H1 (cell line): ENCODE results near the gene GBA2. TPM values are rescaled to one million over a fixed set of nuclear protein-coding genes. Genes with fewer than 3 reads are reported as not detected.

Source experiments
- CTCF ChIA-PET: fragments of 300-600 bp; sonication (Branson Sonifier 250); formaldehyde crosslinking; loops from one replicate; lab custom pipeline; 2021; ENCODE audit not compliant: partially characterized antibody; lab: Charles Lee
- POLR2A ChIA-PET: fragments of 300-600 bp; sonication (Branson Sonifier 250); formaldehyde crosslinking; loops from one replicate; lab custom pipeline; 2021; ENCODE audit warnings: inconsistent platforms; ENCODE audit not compliant: partially characterized antibody; lab: Charles Lee
- DNase-seq, 2 experiments: peaks; one replicate each; pipeline versions ENCODE4 v3.0.0 to v3.0.0-alpha.2; 2010 to 2022; ENCODE audit warnings: low spot score in 2 of 2, low read depth in 1 of 2, mixed read lengths in 1 of 2
- FAIRE-seq: peaks from 2 replicates; lab custom pipeline; 2011; peaks lifted over from hg19 to GRCh38; lab: Jason Lieb, UNC
- H2AFZ ChIP-seq: 2 replicates; pipeline ENCODE4 v1.8.1; 2012; ENCODE audit warnings: low read length, inconsistent platforms
- H2AK5ac ChIP-seq: 2 replicates; pipeline ENCODE4 v1.6.1; 2013; ENCODE audit warnings: low read depth, low read length
- H2BK120ac ChIP-seq: replicated peaks from 2 replicates; pipeline ENCODE3; 2013; ENCODE audit warnings: low read depth, low read length, inconsistent platforms
- H2BK12ac ChIP-seq: 2 replicates; pipeline ENCODE4 v1.6.1; 2013; ENCODE audit warnings: low read depth, low read length
- H2BK15ac ChIP-seq: 2 replicates; pipeline ENCODE4 v1.6.1; 2013; ENCODE audit warnings: low read length
- H2BK20ac ChIP-seq: 2 replicates; pipeline ENCODE4 v1.6.1; 2013; ENCODE audit warnings: low read length
- H2BK5ac ChIP-seq: 2 replicates; pipeline ENCODE4 v1.6.1; 2013; ENCODE audit warnings: low read depth, low read length
- H3K14ac ChIP-seq: 2 replicates; pipeline ENCODE4 v1.6.1; 2013; ENCODE audit warnings: inconsistent platforms; ENCODE audit not compliant: insufficient read length
- H3K18ac ChIP-seq: 2 replicates; pipeline ENCODE4 v1.6.1; 2013; ENCODE audit warnings: low read length; ENCODE audit errors: extremely low read depth
- H3K23ac ChIP-seq: 2 replicates; pipeline ENCODE4 v1.6.1; 2013; ENCODE audit warnings: inconsistent platforms; ENCODE audit not compliant: insufficient read length
- H3K23me2 ChIP-seq: 2 replicates; pipeline ENCODE4 v1.6.1; 2013; ENCODE audit warnings: low read depth, low read length
- H3K27ac ChIP-seq: 2 replicates; pipeline ENCODE4 v1.6.1; 2011; ENCODE audit warnings: low read depth, low read length, inconsistent platforms
- H3K27me3 ChIP-seq, 4 experiments: replicated peaks in 1 of 4; 1 replicate in 1 of 4; 2 replicates in 3 of 4; pipeline versions ENCODE4 v1.6.1 to v1.8.1; 2011 to 2013; ENCODE audit warnings: low read length in 3 of 4, mild to moderate bottlenecking in 3 of 4, inconsistent platforms in 2 of 4, mixed read lengths in 2 of 4, moderate library complexity in 1 of 4; ENCODE audit not compliant: control insufficient read depth in 3 of 4, insufficient read depth in 3 of 4; ENCODE audit errors: extremely low read depth in 1 of 4
- H3K36me3 ChIP-seq, 4 experiments: 2 replicates each; pipeline versions ENCODE4 v1.6.1 to v1.8.1; 2011 to 2013; ENCODE audit warnings: mild to moderate bottlenecking in 4 of 4, low read length in 3 of 4, moderate library complexity in 2 of 4, control low read depth in 1 of 4, inconsistent platforms in 1 of 4; ENCODE audit not compliant: insufficient read depth in 4 of 4, control insufficient read depth in 2 of 4
- H3K4ac ChIP-seq: replicated peaks from 2 replicates; pipeline ENCODE3; 2013; ENCODE audit warnings: low read length, low read depth, mixed read lengths, inconsistent platforms; ENCODE audit not compliant: insufficient read length
- H3K4me1 ChIP-seq, 4 experiments: replicated peaks in 1 of 4; 1 replicate in 1 of 4; 2 replicates in 3 of 4; pipeline versions ENCODE4 v1.6.1 to v1.8.1; 2011 to 2013; ENCODE audit warnings: low read length in 3 of 4, inconsistent platforms in 2 of 4, mixed read lengths in 1 of 4; ENCODE audit not compliant: insufficient read depth in 4 of 4, control insufficient read depth in 3 of 4
- H3K4me2 ChIP-seq, 2 experiments: 2 replicates each; pipeline versions ENCODE4 v1.6.1 to v1.8.1; 2011 to 2013; ENCODE audit warnings: low read depth in 2 of 2, low read length in 2 of 2, control low read depth in 1 of 2, inconsistent platforms in 1 of 2, mild to moderate bottlenecking in 1 of 2; ENCODE audit not compliant: insufficient read depth in 1 of 2
- H3K4me3 ChIP-seq, 4 experiments: fragments of 200-600, 300-600 bp in 1 of 4; sonication (generic), shearing (Covaris generic), sonication (Bioruptor Twin) in 1 of 4; 2 replicates each; pipeline versions ENCODE4 v1.5.1 to v1.8.1; 2011 to 2016; ENCODE audit warnings: low read length in 4 of 4, low read depth in 3 of 4, control low read depth in 2 of 4, inconsistent platforms in 2 of 4, mild to moderate bottlenecking in 2 of 4, mixed read lengths in 1 of 4, moderate library complexity in 1 of 4; ENCODE audit not compliant: insufficient read depth in 2 of 4; ENCODE audit errors: extremely low read depth in 1 of 4
- H3K56ac ChIP-seq: replicated peaks from 2 replicates; pipeline ENCODE3; 2013; ENCODE audit warnings: low read depth, mild to moderate bottlenecking, mixed read lengths, low read length, inconsistent platforms; ENCODE audit not compliant: insufficient read length
- H3K79me1 ChIP-seq: 2 replicates; pipeline ENCODE4 v1.6.1; 2013; ENCODE audit warnings: low read depth, low read length, control low read depth
- H3K79me2 ChIP-seq, 2 experiments: 2 replicates each; pipeline versions ENCODE4 v1.6.1 to v1.8.1; 2012 to 2013; ENCODE audit warnings: low read length in 2 of 2, mild to moderate bottlenecking in 2 of 2, inconsistent platforms in 1 of 2; ENCODE audit not compliant: insufficient read depth in 2 of 2, control insufficient read depth in 1 of 2
- H3K9ac ChIP-seq, 4 experiments: replicated peaks in 1 of 4; 1 replicate in 1 of 4; 2 replicates in 3 of 4; pipeline versions ENCODE4 v1.6.1 to v1.8.1; 2011 to 2013; ENCODE audit warnings: low read depth in 3 of 4, low read length in 3 of 4, control low read depth in 2 of 4, mild to moderate bottlenecking in 2 of 4, moderate library complexity in 2 of 4, inconsistent platforms in 1 of 4; ENCODE audit errors: extremely low read depth in 1 of 4
- H3K9me3 ChIP-seq, 2 experiments: 2 replicates each; pipeline versions ENCODE4 v1.6.1 to v1.8.1; 2012 to 2013; ENCODE audit warnings: mild to moderate bottlenecking in 2 of 2, moderate library complexity in 2 of 2, control low read depth in 1 of 2, inconsistent platforms in 1 of 2, low read depth in 1 of 2, low read length in 1 of 2, mixed read lengths in 1 of 2; ENCODE audit not compliant: insufficient read depth in 2 of 2
- H4K20me1 ChIP-seq, 2 experiments: replicated peaks in 1 of 2; 2 replicates each; pipeline versions ENCODE3 to v1.8.1; 2011 to 2013; ENCODE audit warnings: inconsistent platforms in 2 of 2, low read length in 2 of 2, mild to moderate bottlenecking in 1 of 2; ENCODE audit not compliant: insufficient read depth in 2 of 2, control insufficient read depth in 1 of 2
- H4K5ac ChIP-seq: 2 replicates; pipeline ENCODE4 v1.6.1; 2013; ENCODE audit warnings: low read length, low read depth, mixed read lengths, inconsistent platforms; ENCODE audit not compliant: insufficient read length
- H4K8ac ChIP-seq: 2 replicates; pipeline ENCODE4 v1.8.0; 2013; ENCODE audit warnings: mild to moderate bottlenecking, moderate library complexity, low read length, inconsistent platforms; ENCODE audit not compliant: insufficient read depth; ENCODE audit errors: extremely low read depth
- H4K91ac ChIP-seq: replicated peaks from 2 replicates; pipeline ENCODE3; 2013; ENCODE audit warnings: low read length, mixed read lengths, inconsistent platforms; ENCODE audit not compliant: insufficient read length
- ATF2 ChIP-seq: IDR thresholded peaks from 2 replicates; pipeline ENCODE4 v1.6.1; 2012; ENCODE audit warnings: low read length, inconsistent platforms
- BCL11A ChIP-seq, 2 experiments: IDR thresholded peaks; one replicate each; pipeline ENCODE4 v1.6.1; 2011; ENCODE audit warnings: low read depth in 2 of 2, low read length in 2 of 2, mild to moderate bottlenecking in 2 of 2
- CEBPB ChIP-seq: IDR thresholded peaks from 2 replicates; pipeline ENCODE4 v1.6.1; 2012; ENCODE audit warnings: low read depth, low read length
- CREB1 ChIP-seq: IDR thresholded peaks from 2 replicates; pipeline ENCODE4 v1.6.1; 2012; ENCODE audit warnings: inconsistent platforms
- EGR1 ChIP-seq: IDR thresholded peaks from 2 replicates; pipeline ENCODE4 v1.6.1; 2011; ENCODE audit warnings: low read depth, low read length, borderline replicate concordance
- EP300 ChIP-seq, 2 experiments: IDR thresholded peaks; 1 replicate in 1 of 2; 2 replicates in 1 of 2; pipeline ENCODE4 v1.6.1; 2011 to 2012; ENCODE audit warnings: low read depth in 2 of 2, low read length in 2 of 2, mild to moderate bottlenecking in 2 of 2, borderline replicate concordance in 1 of 2, inconsistent platforms in 1 of 2, moderate library complexity in 1 of 2
- POLR2AphosphoS5 ChIP-seq: IDR thresholded peaks from 2 replicates; pipeline ENCODE4 v1.6.1; 2011; ENCODE audit warnings: low read depth, low read length
- RBBP5 ChIP-seq: IDR thresholded peaks from 2 replicates; pipeline ENCODE4 v1.7.1; 2012; ENCODE audit warnings: low read depth, mild to moderate bottlenecking, inconsistent platforms, low read length, moderate library complexity, borderline replicate concordance
- ZNF274 ChIP-seq: IDR thresholded peaks from 2 replicates; pipeline ENCODE4 v1.7.0; 2012; ENCODE audit warnings: low read length, borderline replicate concordance; ENCODE audit errors: extremely low read depth
- WGBS, 2 experiments: shearing (Covaris generic) in 1 of 2; methylation state at CpG; one replicate each; pipeline versions ENCODE4 v1.1.6 to v1.1.7; 2013 to 2015; ENCODE audit warnings: low lambda C conversion rate in 2 of 2, mixed read lengths in 2 of 2, inconsistent platforms in 1 of 2, low coverage in 1 of 2, missing lambda C conversion rate in 1 of 2; ENCODE audit not compliant: insufficient replicate concordance in 2 of 2, insufficient coverage in 1 of 2, insufficient read length in 1 of 2; ENCODE audit errors: extremely low coverage in 1 of 2, missing lambda C conversion rate in 1 of 2; 5-methylcytosine and 5-hydroxymethylcytosine counted together
- polyA plus RNA-seq, 7 experiments: library from polyadenylated mRNA; depleted of rRNA in 3 of 7; stranded (reverse) in 5 of 7; unstranded in 2 of 7; fragments of >200 nt in 5 of 7; fragments of 200-250 nt in 2 of 7; gene quantifications; 1 replicate in 5 of 7; 2 replicates in 1 of 7; 4 replicates in 1 of 7; pipeline versions ENCODE4 v1.2.1 to v1.2.3, GENCODE V29; 2011 to 2013; ENCODE audit warnings: missing spikeins in 2 of 7, mixed read lengths in 2 of 7
- total RNA-seq: library from RNA; stranded (reverse); fragmentation: NEBNext Ultra II Directional; extraction: Animal tissue kit (Norgen Biotek cat#: 25700); gene quantifications from 2 replicates; pipeline ENCODE4 v1.2.1, GENCODE V29; 2021
- TF ChIP-seq, protein P1 (sequence below): IDR thresholded peaks from 2 replicates; pipeline ENCODE4 v1.6.1; 2012; ENCODE audit warnings: inconsistent platforms

Gene GBA2
- total and polyA plus RNA-seq, 2 of the 8 experiments (the other 6 are each of a cell fraction or from before 2014, with no cell fraction given): 64.2 to 71.9 TPM

DNA sequence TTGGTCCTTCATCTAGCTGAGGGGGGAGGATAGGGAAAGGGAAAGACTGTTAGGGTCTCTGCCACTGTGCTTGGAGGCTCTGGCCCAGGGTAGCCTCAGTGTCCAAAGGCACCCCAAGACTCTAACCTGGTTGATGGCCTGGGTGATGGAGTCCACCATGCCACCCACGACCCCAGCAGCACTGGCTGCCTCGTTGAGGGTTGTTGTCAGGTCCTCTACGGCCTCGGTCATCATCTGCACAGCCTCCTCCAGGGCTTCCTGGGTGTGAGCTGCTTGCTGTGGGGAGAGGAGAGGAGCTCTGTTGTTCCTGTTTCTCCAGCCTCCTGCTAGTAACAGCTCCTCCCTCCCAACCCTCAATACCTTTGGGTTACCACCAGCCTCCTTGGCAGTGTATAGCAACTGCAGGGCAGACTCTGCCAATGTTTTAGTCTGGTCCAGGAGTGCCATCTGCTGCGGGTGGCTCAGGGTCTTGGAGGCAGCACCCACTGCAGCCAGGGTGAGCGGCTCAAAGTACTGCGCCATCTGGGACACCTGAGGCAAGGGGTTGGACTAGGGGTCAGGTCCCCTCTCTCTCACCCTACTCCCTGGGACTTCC, 43.1 kb downstream of the GBA2 start:
- Histone ChIP-seq H2AK5ac (no peak overlapping the region), H3K4me3 (no peak overlapping the region), H3K79me1 (no peaks in the 10 kb centered on the region), H3K27me3 (no peaks in the 10 kb centered on the region), H3K56ac (no peak overlapping the region), H2AFZ (no peak overlapping the region), H2BK15ac (no peak overlapping the region), H2BK120ac (no peak overlapping the region), H3K4me1 (no peaks in the 10 kb centered on the region), H3K23me2 (no peaks in the 10 kb centered on the region), H2BK20ac (no peak overlapping the region), H4K5ac (no peak overlapping the region), H4K8ac (no peak overlapping the region), H2BK12ac (no peak overlapping the region), H3K79me2 (no peaks in the 10 kb centered on the region), H4K20me1 (peaks cover 0 to 8% of the 10 kb centered on the region in 2 experiments), H2BK5ac (no peak overlapping the region), H3K23ac (no peak overlapping the region), H3K14ac (no peak overlapping the region), H3K4me2 (no peak overlapping the region), H4K91ac (no peak overlapping the region), H3K27ac (no peak overlapping the region), H3K18ac (no peak overlapping the region), H3K9me3 (no peaks in the 10 kb centered on the region), H3K9ac (no peak overlapping the region), H3K4ac (no peak overlapping the region), H3K36me3 (peaks cover 39 to 85% (median 75%) of the 10 kb centered on the region in 4 experiments)
- ChIA-PET POLR2A (interaction anchor here (0.7 to 4.8 kb wide), 7 partner anchors 10 to 34 kb away, joined by 3 to 19 read pairs (median 3); partner anchors contain the start of genes CREB3, TLN1 and TPM2), CTCF (interaction anchor here (0.8 to 13.1 kb wide), 10 partner anchors 9 to 43 kb away, joined by 3 to 199 read pairs (median 4); partner anchors contain the start of genes ARHGEF39 and TPM2)
- DNase-seq (no peak), FAIRE-seq (no peak)
- 89% methylated on average over 7 of the region's 7 CpGs; no CpG with 5 or more reads in 1 of the 2 experiments for WGBS, 2 experiments
- no peak for TF ChIP-seq CEBPB
- no peak for TF ChIP-seq POLR2AphosphoS5
- no peak for TF ChIP-seq CREB1
- TF ChIP-seq BCL11A (IDR thresholded peaks at IDR 0.05; ENCODE audit: low read depth in 2 of 2, low read length in 2 of 2): no peak
- TF ChIP-seq RBBP5: no peak
- TF ChIP-seq EP300 (IDR thresholded peaks at IDR 0.05; ENCODE audit: borderline replicate concordance in 1 of 2, low read depth in 2 of 2, low read length in 2 of 2): no peak
- TF ChIP-seq ATF2: no peak
- no peak for TF ChIP-seq EGR1
- TF ChIP-seq, protein P1, sequence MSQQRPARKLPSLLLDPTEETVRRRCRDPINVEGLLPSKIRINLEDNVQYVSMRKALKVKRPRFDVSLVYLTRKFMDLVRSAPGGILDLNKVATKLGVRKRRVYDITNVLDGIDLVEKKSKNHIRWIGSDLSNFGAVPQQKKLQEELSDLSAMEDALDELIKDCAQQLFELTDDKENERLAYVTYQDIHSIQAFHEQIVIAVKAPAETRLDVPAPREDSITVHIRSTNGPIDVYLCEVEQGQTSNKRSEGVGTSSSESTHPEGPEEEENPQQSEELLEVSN: no peak
- TF ChIP-seq ZNF274: no peak
